NCI-H187 (cell line): ENCODE data around the gene GRID1.
A peak's percentile ranks its signal among the peaks of the same experiment; 100 is the strongest.

Experiments used
- DNase-seq, 2 experiments: peaks; one replicate each; lab custom pipeline; 2025; lab: John Stamatoyannopoulos, UW

The GRID1 gene

GRCh38 chr10:85650791-85651496 is 715.7 kb downstream of the GRID1 start:
- DNase-seq, result no peak

GRCh38 chr10:85649461-85649860 is 717.1 kb downstream of the GRID1 start:
- no peak for DNase-seq

GRCh38 chr10:85648279-85648754 is 718.3 kb downstream of the GRID1 start:
- no peak for DNase-seq

- DNase-seq, result no peak
Measured at GRCh38 chr10:85647741-85648140, 718.9 kb downstream of the GRID1 start.

- DNase-seq, result no peak
Measured at GRCh38 chr10:85645926-85646711, 720.5 kb downstream of the GRID1 start.

GRCh38 chr10:85645053-85645452 is 721.5 kb downstream of the GRID1 start:
- no peak for DNase-seq

GRCh38 chr10:85643845-85644525 is 722.6 kb downstream of the GRID1 start:
- DNase-seq, result no peak

GRCh38 chr10:85643171-85643844 is 723.3 kb downstream of the GRID1 start:
- no peak for DNase-seq

- peak; percentile 6 to 17 for DNase-seq
Measured at GRCh38 chr10:85642421-85643170, 724.0 kb downstream of the GRID1 start.

GRCh38 chr10:85642082-85642420 is 724.5 kb downstream of the GRID1 start:
- no peak for DNase-seq

- DNase-seq, result no peak
Measured at GRCh38 chr10:85641479-85642009, 725.1 kb downstream of the GRID1 start.

GRCh38 chr10:85638797-85639196 is 727.8 kb downstream of the GRID1 start:
- DNase-seq, result no peak

- no peak for DNase-seq
Measured at GRCh38 chr10:85635650-85636049, 730.9 kb downstream of the GRID1 start.

- DNase-seq, result no peak
Measured at GRCh38 chr10:85624511-85624910, 742.1 kb downstream of the GRID1 start.

GRCh38 chr10:85623758-85624157 is 742.8 kb downstream of the GRID1 start:
- no peak for DNase-seq

- DNase-seq, result no peak
Measured at GRCh38 chr10:85623342-85623741, 743.3 kb downstream of the GRID1 start.

GRCh38 chr10:85622425-85622824 is 744.2 kb downstream of the GRID1 start:
- DNase-seq, result no peak

GRCh38 chr10:85621562-85621961 is 745.0 kb downstream of the GRID1 start:
- DNase-seq, result no peak

- no peak for DNase-seq
Measured at GRCh38 chr10:85620807-85621206, 745.8 kb downstream of the GRID1 start.

GRCh38 chr10:85619832-85620231 is 746.8 kb downstream of the GRID1 start:
- DNase-seq, result no peak

- DNase-seq, result no peak
Measured at GRCh38 chr10:85618841-85619240, 747.8 kb downstream of the GRID1 start.
